ENCODE results near the gene NELFA.

DNA sequence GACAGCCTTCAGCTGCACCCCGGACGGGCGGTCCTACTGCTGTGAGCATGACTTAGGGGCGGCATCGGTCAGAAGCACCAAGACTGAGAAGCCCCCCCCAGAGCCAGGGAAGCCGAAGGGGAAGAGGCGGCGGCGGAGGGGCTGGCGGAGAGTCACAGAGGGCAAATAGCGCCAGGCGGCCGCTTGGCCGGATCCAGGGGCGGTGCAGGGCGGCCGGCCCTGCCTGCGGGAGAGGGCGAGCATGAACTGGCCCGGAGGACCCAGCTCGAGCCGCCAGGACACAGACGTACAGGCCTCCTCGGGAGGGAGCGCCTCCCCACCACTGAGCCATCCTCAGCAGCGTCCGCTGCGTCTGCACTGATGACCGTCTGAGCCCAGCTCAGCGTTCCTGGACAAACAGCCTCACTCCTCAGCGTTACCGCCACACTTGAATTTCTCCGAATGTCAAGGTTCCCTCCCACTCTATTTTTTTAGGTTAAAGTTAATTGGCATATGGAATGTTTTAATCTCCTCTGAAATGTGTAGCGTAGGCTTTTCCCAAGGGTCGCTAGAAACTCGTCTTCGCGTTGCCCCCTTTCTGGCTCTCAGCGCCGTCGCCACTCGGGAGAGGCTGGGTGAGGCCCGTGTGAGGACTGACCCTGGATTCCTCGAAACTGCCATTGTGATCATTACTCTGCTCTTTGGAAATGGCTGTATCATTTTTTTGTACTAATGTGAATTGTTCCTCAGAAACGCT, 29.9 kb downstream of the NELFA start:
- TF ChIP-seq, protein P1, sequence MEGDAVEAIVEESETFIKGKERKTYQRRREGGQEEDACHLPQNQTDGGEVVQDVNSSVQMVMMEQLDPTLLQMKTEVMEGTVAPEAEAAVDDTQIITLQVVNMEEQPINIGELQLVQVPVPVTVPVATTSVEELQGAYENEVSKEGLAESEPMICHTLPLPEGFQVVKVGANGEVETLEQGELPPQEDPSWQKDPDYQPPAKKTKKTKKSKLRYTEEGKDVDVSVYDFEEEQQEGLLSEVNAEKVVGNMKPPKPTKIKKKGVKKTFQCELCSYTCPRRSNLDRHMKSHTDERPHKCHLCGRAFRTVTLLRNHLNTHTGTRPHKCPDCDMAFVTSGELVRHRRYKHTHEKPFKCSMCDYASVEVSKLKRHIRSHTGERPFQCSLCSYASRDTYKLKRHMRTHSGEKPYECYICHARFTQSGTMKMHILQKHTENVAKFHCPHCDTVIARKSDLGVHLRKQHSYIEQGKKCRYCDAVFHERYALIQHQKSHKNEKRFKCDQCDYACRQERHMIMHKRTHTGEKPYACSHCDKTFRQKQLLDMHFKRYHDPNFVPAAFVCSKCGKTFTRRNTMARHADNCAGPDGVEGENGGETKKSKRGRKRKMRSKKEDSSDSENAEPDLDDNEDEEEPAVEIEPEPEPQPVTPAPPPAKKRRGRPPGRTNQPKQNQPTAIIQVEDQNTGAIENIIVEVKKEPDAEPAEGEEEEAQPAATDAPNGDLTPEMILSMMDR (IDR thresholded peaks at IDR 0.05): no peak
- no peak for TF ChIP-seq POLR2A (IDR thresholded peaks at IDR 0.05)

Data from lower leg skin (tissue), 3 donors.